GM12891 (cell line): ENCODE results near the gene CAPN5.

Source experiments
- DNase-seq: peaks from one replicate; pipeline ENCODE4 v3.0.0; 2011; ENCODE audit warnings: low spot score; ENCODE audit not compliant: insufficient read length
- FAIRE-seq: peaks from 2 replicates; lab custom pipeline; 2011; peaks lifted over from hg19 to GRCh38; lab: Jason Lieb, UNC
- PAX5 ChIP-seq: IDR thresholded peaks from 2 replicates; pipeline ENCODE4 v1.6.1; 2011; ENCODE audit warnings: low read length, moderate library complexity, mild to moderate bottlenecking; ENCODE audit not compliant: insufficient read depth, severe bottlenecking
- POLR2A ChIP-seq: IDR thresholded peaks from 2 replicates; pipeline ENCODE4 v1.6.1; 2011; ENCODE audit warnings: low read depth, low read length, control low read depth
- POLR2AphosphoS5 ChIP-seq: IDR thresholded peaks from 2 replicates; pipeline ENCODE4 v1.6.1; 2011; ENCODE audit warnings: low read depth, low read length, control low read depth
- POU2F2 ChIP-seq: IDR thresholded peaks from 2 replicates; pipeline ENCODE4 v1.6.1; 2011; ENCODE audit warnings: low read depth, mild to moderate bottlenecking, control low read depth, low read length, moderate library complexity
- SPI1 ChIP-seq: IDR thresholded peaks from 2 replicates; pipeline ENCODE4 v1.6.1; 2011; ENCODE audit warnings: low read depth, low read length, control low read depth
- TAF1 ChIP-seq: IDR thresholded peaks from 2 replicates; pipeline ENCODE4 v1.6.1; 2011; ENCODE audit warnings: low read depth, low read length, control low read depth

The CAPN5 gene

DNA sequence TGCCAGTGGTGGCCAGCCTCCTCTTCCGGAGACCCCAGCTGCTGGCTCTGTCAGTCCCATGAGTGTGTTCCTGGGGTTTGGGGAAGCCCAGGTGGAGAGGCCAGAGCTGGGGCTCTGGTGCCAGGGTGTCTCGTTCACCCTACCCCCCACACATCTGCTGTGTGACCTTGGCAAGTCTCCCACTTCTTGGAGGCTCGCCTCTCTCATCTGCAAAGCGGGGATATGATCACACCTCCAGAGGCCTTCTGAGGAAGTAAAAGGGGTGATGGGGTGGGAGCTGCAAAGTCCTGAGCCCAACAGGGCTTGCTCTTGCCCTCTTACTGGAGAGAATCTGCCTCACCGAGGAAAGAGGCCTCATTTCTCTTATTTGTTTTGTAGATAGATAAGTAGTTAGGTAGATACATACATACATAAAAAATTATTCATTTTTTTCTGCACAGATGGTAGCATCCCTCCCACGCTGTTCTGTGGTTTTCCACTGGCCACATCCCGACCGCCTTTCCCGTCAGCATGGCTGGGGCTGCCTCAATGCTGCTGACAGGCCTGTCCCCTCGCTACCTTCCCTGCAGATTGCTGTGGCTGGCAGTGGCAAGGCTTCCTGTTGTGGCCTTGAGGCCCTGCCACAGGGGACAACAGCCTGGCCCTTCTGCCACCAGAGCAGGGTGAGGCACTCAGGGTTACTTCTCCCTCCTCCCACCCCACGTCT, 85.2 kb downstream of the CAPN5 start:
- FAIRE-seq (peak; percentile 86), DNase-seq (no peak)
- TF ChIP-seq PAX5 (no peak), TAF1 (no peak), POLR2A (no peak), POLR2AphosphoS5 (no peak), POU2F2 (no peak), SPI1 (no peak)

DNA sequence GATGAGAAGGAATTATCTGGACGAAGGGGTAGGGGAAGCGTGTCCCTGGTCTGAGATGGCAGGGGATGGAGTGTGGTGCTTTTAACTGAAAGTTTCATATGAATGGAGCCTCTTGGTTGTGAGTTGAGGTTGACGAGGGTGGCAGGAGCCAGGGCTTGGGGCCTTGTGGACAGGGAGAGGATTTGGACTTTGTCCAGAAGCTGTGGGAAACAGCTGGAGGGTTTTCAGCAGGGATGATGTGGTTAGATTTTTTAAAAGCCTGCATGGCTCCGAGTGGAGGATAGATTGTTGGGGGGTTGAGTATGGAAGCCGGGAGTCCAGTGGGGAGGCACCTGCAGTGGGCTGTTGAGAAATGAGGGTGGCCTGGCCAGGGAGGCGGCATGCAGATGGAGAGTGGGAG, 86.1 kb downstream of the CAPN5 start:
- TF ChIP-seq POLR2A (no peak), TAF1 (no peak), PAX5 (no peak), POU2F2 (no peak), SPI1 (no peak), POLR2AphosphoS5 (no peak)
- DNase-seq (no peak), FAIRE-seq (no peak)

DNA sequence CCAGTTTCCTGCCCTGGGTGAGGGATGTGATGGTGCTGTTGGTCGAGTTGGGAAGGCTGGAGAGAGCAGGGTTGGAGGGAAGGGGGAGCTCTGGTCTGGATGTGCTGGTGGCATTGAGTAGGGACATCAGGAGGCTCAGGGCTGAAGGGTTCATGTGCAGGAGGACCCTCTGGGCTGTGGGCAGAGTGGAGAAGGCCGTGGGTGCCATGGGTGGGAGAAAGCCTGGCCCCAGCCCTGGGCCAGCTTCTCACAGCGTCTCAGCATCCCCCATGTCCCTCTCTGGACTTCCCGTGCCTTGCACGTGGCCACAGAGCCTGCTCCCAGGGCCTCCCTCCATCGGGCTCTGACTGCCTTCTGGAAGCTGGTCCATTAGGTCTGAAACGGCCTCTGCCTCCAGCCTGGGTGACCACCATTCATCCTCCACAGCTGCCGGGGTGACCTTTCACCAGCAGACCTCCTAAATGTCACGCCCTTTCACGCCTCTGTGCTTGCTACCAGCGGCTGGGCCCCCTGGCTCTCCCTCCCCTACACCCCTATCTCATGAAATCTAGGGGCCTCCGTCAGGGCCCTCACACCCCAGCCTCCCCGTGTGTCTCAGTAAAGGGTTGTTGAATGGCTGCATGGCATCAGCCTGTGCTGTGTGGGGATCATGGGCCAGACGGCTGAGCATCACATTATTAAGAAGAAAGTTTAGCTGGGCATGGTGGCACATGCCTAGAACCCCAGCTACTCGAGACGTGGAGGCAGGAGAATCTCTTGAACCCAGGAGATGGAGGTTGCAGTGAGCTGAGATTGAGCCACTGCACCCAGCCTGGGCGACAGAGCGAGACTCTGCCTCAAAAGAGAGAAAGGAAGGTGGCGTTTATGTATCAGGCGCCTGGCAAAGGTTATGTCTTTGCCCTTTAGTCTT, 86.8 kb downstream of the CAPN5 start:
- no peak for TF ChIP-seq POU2F2
- no peak for TF ChIP-seq SPI1
- DNase-seq (no peak), FAIRE-seq (no peak)

DNA sequence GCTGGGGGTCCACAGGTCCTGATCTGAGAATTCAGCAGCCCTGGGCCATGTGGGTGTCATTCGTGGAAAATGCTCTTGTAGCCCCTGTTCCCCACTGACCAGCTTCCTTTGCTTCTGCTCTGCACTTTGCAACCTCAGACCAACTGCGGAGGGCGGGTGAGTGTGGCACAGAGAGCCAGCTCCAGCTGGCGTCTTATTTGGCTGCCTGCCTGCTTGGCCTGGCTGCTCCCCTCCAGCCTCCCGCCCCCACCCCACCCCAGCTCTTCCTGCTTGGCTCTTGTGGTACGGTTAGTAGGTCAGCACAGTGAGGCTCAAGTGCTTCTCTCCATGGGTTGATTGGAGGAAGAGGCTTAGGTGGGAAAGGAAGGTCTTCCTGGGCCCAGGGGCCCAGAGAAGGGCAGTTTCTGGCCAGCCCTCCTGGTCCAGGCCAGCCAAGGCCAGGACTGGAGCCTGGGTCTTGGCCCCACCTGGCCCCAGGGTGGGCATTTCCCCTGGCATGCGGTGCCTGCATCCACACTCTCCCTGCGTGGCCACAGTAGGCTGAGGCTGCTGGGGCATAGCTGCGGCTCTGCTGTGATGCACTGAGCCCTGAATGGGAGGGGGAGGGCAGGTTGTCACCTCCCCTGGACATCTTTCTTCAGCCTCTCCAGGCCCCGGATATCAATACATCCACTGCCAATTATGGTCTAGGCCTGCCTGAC, 87.8 kb downstream of the CAPN5 start:
- DNase-seq (no peak), FAIRE-seq (peak; percentile 60)
- no peak for TF ChIP-seq POU2F2
- TF ChIP-seq POLR2AphosphoS5 = no peak
- TF ChIP-seq SPI1 = no peak
- TF ChIP-seq TAF1 = no peak
- TF ChIP-seq POLR2A = no peak
- TF ChIP-seq PAX5 = no peak

DNA sequence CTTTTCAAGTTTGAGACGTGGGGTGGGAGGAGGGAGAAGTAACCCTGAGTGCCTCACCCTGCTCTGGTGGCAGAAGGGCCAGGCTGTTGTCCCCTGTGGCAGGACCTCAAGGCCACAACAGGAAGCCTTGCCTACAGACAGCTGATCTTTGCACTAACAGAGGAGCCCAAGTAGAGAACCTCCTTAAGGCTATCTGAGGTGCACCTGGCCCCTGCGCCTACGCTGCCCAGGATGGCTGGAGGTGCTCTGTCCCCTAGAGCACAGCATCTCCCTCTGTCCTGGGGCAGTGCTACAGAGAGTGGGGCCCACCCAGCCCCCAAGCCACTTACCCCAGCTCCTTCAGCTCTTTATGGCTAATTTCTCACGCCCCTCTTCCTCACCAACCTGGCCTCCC, 88.3 kb downstream of the CAPN5 start:
- TF ChIP-seq TAF1 = no peak
- no peak for TF ChIP-seq POLR2AphosphoS5
- no peak for TF ChIP-seq SPI1
- TF ChIP-seq POLR2A = no peak
- TF ChIP-seq POU2F2 = no peak
- no peak for TF ChIP-seq PAX5
- FAIRE-seq (no peak), DNase-seq (no peak)

DNA sequence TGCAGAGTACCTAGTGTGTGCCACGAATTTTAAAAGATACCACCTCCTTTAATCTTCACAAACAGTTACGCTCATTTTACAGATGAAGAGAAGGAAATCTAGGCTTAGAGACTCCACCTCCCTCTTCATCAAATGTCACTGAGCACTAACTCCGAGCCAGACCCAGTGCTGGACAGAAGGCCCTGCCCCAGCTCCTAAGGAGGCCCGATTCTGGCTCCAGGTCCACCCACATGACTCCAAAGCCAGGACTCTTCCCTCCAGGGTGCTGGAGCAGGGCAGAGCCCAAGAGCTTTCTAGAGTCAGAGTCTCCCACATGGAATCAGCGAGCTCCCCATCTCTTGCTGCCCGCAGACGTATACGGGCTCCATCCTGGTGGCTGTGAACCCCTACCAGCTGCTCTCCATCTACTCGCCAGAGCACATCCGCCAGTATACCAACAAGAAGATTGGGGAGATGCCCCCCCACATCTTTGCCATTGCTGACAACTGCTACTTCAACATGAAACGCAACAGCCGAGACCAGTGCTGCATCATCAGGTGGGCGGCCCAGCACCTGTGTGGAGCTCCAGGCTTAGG, 88.9 kb downstream of the CAPN5 start:
- DNase-seq (no peak), FAIRE-seq (no peak)
- TF ChIP-seq TAF1 = no peak
- TF ChIP-seq SPI1 = no peak
- no peak for TF ChIP-seq PAX5
- no peak for TF ChIP-seq POLR2A

- FAIRE-seq (no peak), DNase-seq (no peak)
- TF ChIP-seq POLR2AphosphoS5 = no peak
- no peak for TF ChIP-seq SPI1
- TF ChIP-seq TAF1 = no peak
- TF ChIP-seq POLR2A = no peak
- TF ChIP-seq PAX5 = no peak
- TF ChIP-seq POU2F2 = no peak
These were observed 89.8 kb downstream of the CAPN5 start for GRCh38 chr11:77156396-77157195.

GRCh38 chr11:77158041-77158695, 91.4 kb downstream of the CAPN5 start:
- no peak for TF ChIP-seq POU2F2
- no peak for FAIRE-seq

More at GRCh38 chr11:77158041-77158695, 91.4 kb downstream of the CAPN5 start:
- DNase-seq = no peak
